HEK293 (cell line): ENCODE measurements around the gene KCNB1.

Experiments used
- CTCF ChIA-PET: fragments of 350-600 bp; formaldehyde crosslinking; extraction: SDS; loops from one replicate; lab custom pipeline; 2021; ENCODE audit warnings: antibody characterized with exemption; lab: Yijun Ruan, JAX
- POLR2A ChIA-PET: fragments of 300-600 bp; formaldehyde crosslinking; extraction: SDS; loops from one replicate; lab custom pipeline; 2020; ENCODE audit warnings: antibody characterized with exemption, inconsistent platforms; lab: Yijun Ruan, JAX
- H3K27ac ChIP-seq: fragments of 200-500 bp; sonication (Bioruptor generic); 2 replicates; pipeline ENCODE4 v1.5.1; 2014; ENCODE audit warnings: low read depth, low read length, control low read depth, inconsistent platforms; ENCODE audit errors: extremely low read depth
- H3K36me3 ChIP-seq, 2 experiments: fragments of 200-500 bp in 1 of 2; sonication (Bioruptor generic) in 1 of 2; 1 replicate in 1 of 2; 2 replicates in 1 of 2; pipeline ENCODE4 v1.5.1; 2014 to 2017; ENCODE audit warnings: inconsistent platforms in 2 of 2, low read length in 2 of 2; ENCODE audit not compliant: control insufficient read depth in 2 of 2, insufficient read depth in 1 of 2
- H3K4me1 ChIP-seq: fragments of 200-500 bp; sonication (Bioruptor generic); 2 replicates; pipeline ENCODE4 v1.5.1; 2014; ENCODE audit warnings: mild to moderate bottlenecking, low read length, inconsistent platforms; ENCODE audit not compliant: control insufficient read depth, insufficient read depth
- H3K4me3 ChIP-seq: 2 replicates; pipeline ENCODE4 v1.5.1; 2011; ENCODE audit warnings: low read depth, mild to moderate bottlenecking, control low read depth, low read length, moderate library complexity
- H3K9me3 ChIP-seq: fragments of 200-500 bp; sonication (Bioruptor generic); 2 replicates; pipeline ENCODE4 v1.5.1; 2014; ENCODE audit warnings: low read depth, low read length, inconsistent platforms; ENCODE audit not compliant: control insufficient read depth, insufficient read depth
- EGR2 ChIP-seq: fragments of 450-650 bp; formaldehyde crosslinking; IDR thresholded peaks from 2 replicates; pipeline ENCODE4 v1.5.1; 2016; ENCODE audit warnings: low read depth, missing biosample characterization, missing genetic modification characterization
- HOXC10 ChIP-seq: sonication (generic); formaldehyde crosslinking; IDR thresholded peaks from 2 replicates; pipeline ENCODE4 v1.8.1; 2023; ENCODE audit warnings: mild to moderate bottlenecking, missing genetic modification reagents
- SETDB1 ChIP-seq: IDR thresholded peaks from one replicate; pipeline ENCODE4 v1.6.1; 2017; ENCODE audit warnings: mild to moderate bottlenecking, low read length, moderate library complexity, mixed read lengths; ENCODE audit not compliant: insufficient read length
- YY2 ChIP-seq: fragments of 450-650 bp; formaldehyde crosslinking; IDR thresholded peaks from 2 replicates; pipeline ENCODE4 v1.5.1; 2016; ENCODE audit warnings: missing biosample characterization, missing genetic modification characterization
- ZBTB17 ChIP-seq: fragments of 450-650 bp; formaldehyde crosslinking; IDR thresholded peaks from 2 replicates; pipeline ENCODE4 v1.5.1; 2016; ENCODE audit warnings: missing biosample characterization, missing genetic modification characterization
- ZEB2 ChIP-seq: fragments of 450-650 bp; formaldehyde crosslinking; IDR thresholded peaks from 2 replicates; pipeline ENCODE4 v1.5.1; 2016; ENCODE audit warnings: missing biosample characterization, missing genetic modification characterization
- ZFHX2 ChIP-seq: fragments of 450-650 bp; formaldehyde crosslinking; conservative IDR thresholded peaks from 2 replicates; pipeline ENCODE4 v1.5.1; 2016; ENCODE audit warnings: missing biosample characterization, missing genetic modification characterization
- ZFP3 ChIP-seq: fragments of 450-650 bp; formaldehyde crosslinking; IDR thresholded peaks from 2 replicates; pipeline ENCODE4 v1.5.1; 2016; ENCODE audit warnings: low read depth, missing biosample characterization, missing genetic modification characterization
- ZNF10 ChIP-seq: fragments of 450-650 bp; formaldehyde crosslinking; IDR thresholded peaks from 2 replicates; pipeline ENCODE4 v1.5.1; 2017; ENCODE audit warnings: missing biosample characterization, missing genetic modification characterization
- ZNF221 ChIP-seq: fragments of 450-650 bp; formaldehyde crosslinking; IDR thresholded peaks from 2 replicates; pipeline ENCODE4 v1.5.1; 2017; ENCODE audit warnings: missing biosample characterization, missing genetic modification characterization, borderline replicate concordance
- ZNF239 ChIP-seq: fragments of 450-650 bp; formaldehyde crosslinking; IDR thresholded peaks from 2 replicates; pipeline ENCODE4 v1.5.1; 2016; ENCODE audit warnings: missing biosample characterization, missing genetic modification characterization
- ZNF248 ChIP-seq: fragments of 450-650 bp; formaldehyde crosslinking; IDR thresholded peaks from 2 replicates; pipeline ENCODE4 v1.5.1; 2017; ENCODE audit warnings: missing biosample characterization, missing genetic modification characterization
- ZNF274 ChIP-seq, 2 experiments: fragments of 200-500 bp in 1 of 2; fragments of 450-650 bp in 1 of 2; sonication (Bioruptor generic) in 1 of 2; formaldehyde crosslinking in 1 of 2; IDR thresholded peaks; 2 replicates each; pipeline versions ENCODE4 v1.5.1 to v1.6.1; 2014 to 2016; ENCODE audit warnings: borderline replicate concordance in 1 of 2, inconsistent platforms in 1 of 2, low read length in 1 of 2, missing biosample characterization in 1 of 2, missing genetic modification characterization in 1 of 2
- ZNF335 ChIP-seq: fragments of 450-650 bp; formaldehyde crosslinking; conservative IDR thresholded peaks from 2 replicates; pipeline ENCODE4 v1.5.1; 2016; ENCODE audit warnings: missing biosample characterization, missing genetic modification characterization
- ZNF366 ChIP-seq: fragments of 450-650 bp; formaldehyde crosslinking; conservative IDR thresholded peaks from 2 replicates; pipeline ENCODE4 v1.5.1; 2016; ENCODE audit warnings: missing biosample characterization, missing genetic modification characterization
- ZNF549 ChIP-seq: fragments of 450-650 bp; IDR thresholded peaks from 2 replicates; pipeline ENCODE4 v1.5.1; 2018; ENCODE audit warnings: missing biosample characterization, missing genetic modification characterization, mild to moderate bottlenecking, inconsistent platforms, moderate library complexity
- ZNF555 ChIP-seq: fragments of 450-650 bp; formaldehyde crosslinking; conservative IDR thresholded peaks from 2 replicates; pipeline ENCODE4 v1.5.1; 2017; ENCODE audit warnings: missing biosample characterization, mild to moderate bottlenecking, missing genetic modification characterization, inconsistent platforms
- ZNF645 ChIP-seq: fragments of 450-650 bp; formaldehyde crosslinking; IDR thresholded peaks from 2 replicates; pipeline ENCODE4; 2016; ENCODE audit warnings: missing biosample characterization, missing genetic modification characterization
- ZNF677 ChIP-seq: fragments of 450-650 bp; IDR thresholded peaks from 2 replicates; pipeline ENCODE4 v1.5.0; 2018; ENCODE audit warnings: missing biosample characterization, mild to moderate bottlenecking, missing genetic modification characterization, moderate library complexity
- ZNF747 ChIP-seq: fragments of 450-650 bp; formaldehyde crosslinking; IDR thresholded peaks from 2 replicates; pipeline ENCODE4 v1.5.1; 2016; ENCODE audit warnings: missing biosample characterization, missing genetic modification characterization
- ZNF792 ChIP-seq: fragments of 450-650 bp; formaldehyde crosslinking; IDR thresholded peaks from 2 replicates; pipeline ENCODE4 v1.5.1; 2016; ENCODE audit warnings: missing biosample characterization, missing genetic modification characterization
- ZNF843 ChIP-seq: fragments of 450-650 bp; formaldehyde crosslinking; IDR thresholded peaks from 2 replicates; pipeline ENCODE4 v1.5.1; 2016; ENCODE audit warnings: missing biosample characterization, missing genetic modification characterization
- ZSCAN4 ChIP-seq: fragments of 450-650 bp; formaldehyde crosslinking; IDR thresholded peaks from 2 replicates; pipeline ENCODE4 v1.5.1; 2017; ENCODE audit warnings: missing biosample characterization, missing genetic modification characterization
- ZSCAN5A ChIP-seq: fragments of 450-650 bp; formaldehyde crosslinking; IDR thresholded peaks from 2 replicates; pipeline ENCODE4 v1.5.1; 2016; ENCODE audit warnings: missing biosample characterization, missing genetic modification characterization

The KCNB1 gene

DNA sequence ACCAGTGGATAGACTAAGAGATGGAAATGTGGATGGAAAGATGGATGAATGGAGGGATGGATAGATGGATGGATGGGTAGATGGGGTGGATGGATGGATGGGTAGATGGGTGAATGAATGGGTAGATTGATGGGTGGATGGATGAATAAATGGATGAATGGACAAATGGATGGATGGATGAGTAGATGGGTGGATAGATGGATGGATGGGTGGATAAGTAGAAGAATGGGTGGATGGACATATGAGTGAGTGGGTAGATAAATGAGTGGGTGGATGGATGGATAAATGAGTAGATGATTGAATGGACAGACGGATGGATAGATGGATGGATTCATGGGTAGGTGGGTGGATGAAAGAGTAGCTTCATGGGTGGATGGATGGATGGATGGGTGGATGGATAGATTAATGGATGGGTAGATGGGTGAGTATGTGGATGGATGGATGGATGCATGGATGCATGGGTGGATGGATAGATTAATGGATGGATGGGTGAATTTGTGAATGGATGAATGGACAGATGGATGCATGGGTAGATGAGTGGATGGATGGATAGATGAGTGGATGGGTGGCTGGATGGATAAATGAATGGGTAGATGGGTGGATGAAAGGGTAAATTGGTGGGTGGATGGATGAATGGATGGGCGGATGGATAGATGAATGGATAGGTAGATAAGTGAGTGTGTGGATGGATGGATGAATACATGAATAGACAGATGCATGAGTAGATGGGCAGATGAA is 29.5 kb upstream of the KCNB1 start:
- ChIA-PET CTCF (interaction anchor here (1.0 to 2.3 kb wide), 3 partner anchors 9 to 127 kb away, joined by 3 to 10 read pairs (median 3); no protein-coding TSS in a partner anchor), POLR2A (no interaction called here)
- no peaks in the 10 kb centered on the region for H3K9me3 ChIP-seq
- no peaks in the 10 kb centered on the region for H3K36me3 ChIP-seq
- TF ChIP-seq ZNF555 (tag by site-specific recombination) (no peak), ZNF747 (tag by site-specific recombination) (no peak), HOXC10 (CRISPR knock-in tag) (no peak), ZNF239 (no peak), ZNF677 (no peak), ZSCAN5A (tag by site-specific recombination) (no peak), ZEB2 (tag by site-specific recombination) (no peak), ZBTB17 (tag by site-specific recombination) (peak; percentile 95), ZNF274 (IDR thresholded peaks at IDR 0.05; ENCODE audit: low read length) (no peak), ZNF274 (tag by site-specific recombination; IDR thresholded peaks at IDR 0.05; ENCODE audit: borderline replicate concordance) (0 out of 2 replicates have a peak, but pooled peaks have one; percentile 14), YY2 (tag by site-specific recombination) (peak; percentile 32; the same call in 1 of the 2 replicates), ZNF248 (tag by site-specific recombination) (no peak), ZNF792 (no peak), ZNF366 (tag by site-specific recombination) (peak; percentile 96), ZNF549 (tag by site-specific recombination) (no peak), ZNF335 (tag by site-specific recombination) (no peak), ZFP3 (tag by site-specific recombination) (no peak), ZSCAN4 (tag by site-specific recombination) (no peak), EGR2 (tag by site-specific recombination) (peak; percentile 80), ZNF645 (no peak), ZFHX2 (peak; percentile 59), SETDB1 (no peak), ZNF221 (tag by site-specific recombination) (no peak), ZNF843 (tag by site-specific recombination) (no peak), ZNF10 (tag by site-specific recombination) (no peak)
- H3K4me3 ChIP-seq = no peak overlapping the region
- H3K4me1 ChIP-seq = no peaks in the 10 kb centered on the region
- no peak overlapping the region for H3K27ac ChIP-seq
